ENCODE results near the gene CYP27C1.
"Not testable (repeated sequence)": the region's sequence is repeated elsewhere in the genome, so short reads cannot be mapped to it uniquely, and the experiment has no call there.

CYP27C1 gene, protein sequence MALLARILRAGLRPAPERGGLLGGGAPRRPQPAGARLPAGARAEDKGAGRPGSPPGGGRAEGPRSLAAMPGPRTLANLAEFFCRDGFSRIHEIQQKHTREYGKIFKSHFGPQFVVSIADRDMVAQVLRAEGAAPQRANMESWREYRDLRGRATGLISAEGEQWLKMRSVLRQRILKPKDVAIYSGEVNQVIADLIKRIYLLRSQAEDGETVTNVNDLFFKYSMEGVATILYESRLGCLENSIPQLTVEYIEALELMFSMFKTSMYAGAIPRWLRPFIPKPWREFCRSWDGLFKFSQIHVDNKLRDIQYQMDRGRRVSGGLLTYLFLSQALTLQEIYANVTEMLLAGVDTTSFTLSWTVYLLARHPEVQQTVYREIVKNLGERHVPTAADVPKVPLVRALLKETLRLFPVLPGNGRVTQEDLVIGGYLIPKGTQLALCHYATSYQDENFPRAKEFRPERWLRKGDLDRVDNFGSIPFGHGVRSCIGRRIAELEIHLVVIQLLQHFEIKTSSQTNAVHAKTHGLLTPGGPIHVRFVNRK

DNA sequence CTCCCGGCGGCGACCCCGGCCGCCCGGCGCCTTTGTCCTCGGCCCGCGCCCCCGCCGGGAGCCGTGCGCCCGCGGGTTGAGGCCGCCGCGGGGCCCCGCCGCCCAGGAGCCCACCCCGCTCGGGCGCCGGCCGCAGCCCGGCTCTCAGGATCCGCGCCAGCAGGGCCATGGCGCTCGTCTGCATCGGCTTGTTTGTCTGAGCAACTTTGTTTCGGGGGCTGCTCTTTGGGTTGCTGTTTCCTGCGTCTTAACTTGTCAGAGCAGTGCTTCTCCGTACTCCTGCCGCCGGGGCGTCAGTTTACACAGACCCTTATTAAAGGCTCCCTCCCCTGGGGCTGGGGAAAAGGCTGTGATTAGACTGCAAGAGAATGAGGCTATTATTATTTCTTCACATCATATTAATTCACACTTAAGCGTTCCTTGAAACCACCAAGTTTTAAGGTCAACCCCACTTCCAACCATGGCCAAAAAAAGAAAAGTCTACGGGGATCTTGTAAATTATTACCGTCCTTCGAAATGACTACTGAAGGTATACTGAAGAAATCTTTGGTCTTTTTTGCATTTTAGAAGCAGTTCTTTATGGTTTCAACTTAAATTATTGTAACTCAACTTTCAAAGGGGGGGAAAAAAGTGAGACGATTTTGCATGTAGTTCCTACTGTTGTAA lies at the start of gene CYP27C1:
Gene CYP27C1 (minus strand): TSS at position 198 of the 666 bp plus-strand sequence. CDS start 29 bp downstream, at position 169.
- DNase-seq: peak; percentile 9

DNA sequence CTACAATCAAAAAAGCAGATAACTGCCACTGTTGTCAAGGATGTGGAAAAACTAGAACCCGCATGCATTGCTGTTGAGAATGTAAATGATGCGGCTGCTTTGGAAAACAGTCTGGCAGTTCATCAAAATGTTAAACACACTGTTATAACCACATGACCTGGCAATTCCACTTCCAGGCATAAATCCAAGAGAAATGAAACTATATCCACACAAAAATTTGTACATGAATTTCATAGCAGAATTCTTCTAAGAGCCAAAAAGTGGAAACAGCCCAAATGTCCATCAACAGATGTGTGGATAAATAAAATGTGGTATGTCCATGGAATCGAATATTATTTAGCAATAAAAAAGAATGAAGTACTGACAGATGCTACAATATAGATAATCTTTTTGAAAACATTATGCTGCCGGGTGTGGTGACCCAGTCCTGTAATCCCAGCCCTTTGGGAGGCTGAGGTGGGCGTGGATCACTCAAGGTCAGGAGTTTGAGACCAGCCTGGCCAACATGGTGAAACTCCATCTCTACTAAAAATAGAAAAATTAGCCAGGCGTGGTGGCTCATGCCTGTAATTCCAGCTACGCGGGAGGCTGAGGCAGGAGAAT lies 41.8 kb upstream of the CYP27C1 start:
- DNase-seq: no peak

DNA sequence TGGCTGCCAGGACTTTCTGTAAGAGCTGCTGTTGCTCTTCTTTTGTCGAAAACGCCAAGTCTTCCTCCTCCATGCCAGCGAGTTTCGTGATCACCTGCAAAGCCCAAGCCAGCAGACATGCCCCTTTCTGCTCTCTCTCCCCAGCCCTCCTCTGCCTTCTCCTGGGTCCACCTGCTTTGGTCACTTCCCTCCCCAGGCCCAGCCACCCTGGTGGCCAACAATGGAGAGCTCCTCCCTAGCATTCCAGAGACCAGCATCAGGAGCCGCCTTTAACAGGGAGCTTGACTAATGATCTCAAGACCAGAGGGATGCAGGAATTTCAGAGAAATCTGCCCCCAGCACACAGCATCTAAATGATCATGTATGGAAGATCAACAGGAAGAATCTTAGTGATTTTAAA lies 39.3 kb upstream of the CYP27C1 start:
- DNase-seq: no peak

DNA sequence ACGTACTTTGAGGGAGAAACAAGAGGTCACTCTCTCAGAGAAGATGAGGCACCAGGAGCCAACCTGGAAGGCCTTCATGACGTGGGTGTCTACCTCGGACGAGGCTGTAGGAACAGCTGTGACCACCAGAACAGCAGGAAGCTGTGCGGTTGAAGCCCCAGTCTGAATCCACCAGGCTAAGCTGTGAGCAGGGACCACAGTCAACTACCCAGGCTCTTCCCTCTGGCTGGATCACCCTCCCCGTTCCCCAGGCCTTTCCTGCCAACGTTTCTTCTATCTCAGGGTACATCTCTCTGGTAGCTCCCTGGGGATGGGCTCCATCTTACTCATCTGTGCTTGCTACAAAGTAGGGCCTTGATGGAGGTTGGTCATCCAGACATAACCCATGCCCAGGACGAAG lies 36.8 kb upstream of the CYP27C1 start:
- DNase-seq: no peak

DNA sequence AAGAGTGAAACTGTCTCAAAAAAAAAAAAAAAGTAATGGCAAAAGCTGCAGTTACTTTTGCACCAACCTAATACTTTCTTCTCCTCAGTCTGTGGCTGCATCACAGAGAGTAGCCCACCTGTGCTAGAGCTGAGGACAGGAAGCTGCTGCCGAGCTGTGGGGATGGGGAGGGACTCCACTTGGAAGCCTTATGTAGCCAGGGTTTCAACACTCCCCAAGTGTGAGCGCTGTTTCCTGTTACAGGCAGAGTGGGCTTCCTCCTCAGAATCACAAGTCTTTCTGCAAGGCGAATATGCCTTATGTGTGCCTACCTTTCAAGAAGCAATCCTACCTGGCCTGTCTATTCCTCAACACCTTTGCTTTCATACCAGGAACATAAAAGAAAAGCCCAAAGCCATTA lies 36.3 kb upstream of the CYP27C1 start:
- no peak for DNase-seq

DNA sequence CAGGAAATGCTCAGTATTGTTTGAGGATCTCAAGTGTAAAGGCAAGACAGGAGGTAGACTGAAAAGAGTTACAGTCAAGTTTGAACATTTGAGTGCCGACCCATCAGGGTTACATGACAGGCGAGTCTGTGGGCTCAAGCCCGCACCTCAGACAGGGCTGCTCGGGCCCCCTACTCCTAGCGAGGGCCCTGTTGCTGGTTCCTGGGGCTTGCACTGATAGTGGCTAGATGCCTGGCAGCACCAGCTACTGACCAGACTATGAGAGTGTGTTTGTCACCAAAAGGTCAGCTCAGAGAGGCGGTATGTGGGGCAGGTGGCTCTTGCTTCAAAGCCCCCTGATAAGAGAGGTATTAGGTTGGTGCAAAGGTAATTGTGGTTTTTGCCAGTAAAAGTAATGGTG lies 35.6 kb upstream of the CYP27C1 start:
- no peak for DNase-seq

DNA sequence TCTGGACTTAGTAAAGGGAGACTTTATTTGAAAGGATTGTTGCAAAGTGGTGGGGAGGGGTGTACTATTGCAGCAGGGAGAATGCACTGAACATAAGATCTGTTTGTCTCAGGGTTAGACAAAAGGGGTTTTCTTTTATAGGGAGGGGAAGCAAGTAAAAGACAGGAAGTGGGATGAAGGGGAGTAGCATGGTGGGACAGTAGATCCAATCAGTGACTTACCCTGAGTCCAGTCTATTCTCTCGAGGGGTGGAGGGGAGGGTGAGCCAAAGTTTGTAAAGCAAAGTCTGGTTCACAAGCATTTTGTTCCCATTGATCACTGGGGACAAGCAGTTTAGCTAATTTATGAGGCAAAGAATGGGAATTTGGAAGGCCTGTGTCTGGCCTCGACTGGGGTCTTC lies 35.0 kb upstream of the CYP27C1 start:
- no peak for DNase-seq

DNA sequence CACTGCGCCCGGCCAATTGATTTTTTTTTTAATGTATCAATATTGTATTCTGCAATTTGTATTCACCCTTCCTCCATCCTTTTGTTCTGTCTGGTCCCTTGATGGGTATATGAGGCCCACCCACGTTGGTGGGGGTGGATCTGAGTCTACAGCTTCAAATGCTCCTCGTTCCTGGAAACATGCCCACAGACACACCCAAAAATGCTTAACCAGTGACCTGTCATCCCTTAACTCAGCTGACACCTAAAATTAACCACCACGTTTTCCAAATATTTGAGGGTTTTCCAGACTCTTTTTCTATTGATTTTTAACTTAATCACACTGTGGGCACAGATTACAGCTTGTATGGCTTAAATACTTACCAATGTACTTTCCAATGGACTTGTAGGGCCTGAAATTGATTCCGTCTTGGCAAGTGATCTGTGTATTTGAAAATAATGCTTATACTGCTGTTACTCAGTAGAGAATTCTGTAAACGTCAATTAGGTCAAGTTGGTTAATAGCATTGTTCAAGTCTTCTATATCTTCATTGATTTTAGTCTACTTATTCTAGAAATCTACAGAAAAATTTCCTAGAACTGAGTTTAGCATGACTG lies 34.4 kb upstream of the CYP27C1 start:
- no peak for DNase-seq

DNA sequence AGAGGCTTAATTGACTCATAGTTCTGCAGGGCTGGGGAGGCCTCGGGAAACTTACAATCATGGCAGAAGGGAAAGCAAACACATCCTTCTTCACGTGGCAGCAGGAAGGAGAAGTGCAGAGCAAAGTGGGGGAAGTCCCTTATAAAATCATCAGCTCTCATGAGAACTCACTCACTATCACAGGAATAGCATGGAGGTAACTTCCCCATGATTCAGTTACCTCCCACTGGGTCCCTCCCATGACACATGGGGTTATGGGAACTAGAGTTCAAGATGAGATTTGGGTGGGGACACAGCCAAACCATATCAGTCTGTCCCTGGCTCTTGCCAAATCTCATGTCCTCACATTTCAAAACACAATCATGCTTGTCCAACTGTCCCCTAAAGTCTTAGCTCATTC lies 21.1 kb upstream of the CYP27C1 start:
- not testable (repeated sequence) for DNase-seq

DNA sequence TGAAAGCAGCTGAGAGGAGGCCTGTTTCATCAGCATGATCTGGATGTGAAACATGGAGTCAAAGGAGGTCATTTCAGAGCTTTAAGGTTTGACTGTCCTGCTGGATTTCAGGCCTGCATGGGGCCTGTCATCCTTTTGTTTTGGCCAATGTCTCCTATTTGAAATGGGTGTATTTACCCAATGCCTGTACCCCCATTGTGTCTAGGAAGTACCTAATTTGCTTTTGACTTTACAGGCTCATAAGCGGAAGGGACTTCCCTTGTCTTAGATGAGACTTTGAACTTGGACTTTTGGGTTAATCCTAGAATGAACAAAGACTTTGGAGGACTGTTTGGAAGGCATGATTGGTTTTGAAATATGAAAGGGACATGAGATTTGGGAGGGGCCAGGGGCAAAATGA lies 19.3 kb upstream of the CYP27C1 start:
- no peak for DNase-seq

DNA sequence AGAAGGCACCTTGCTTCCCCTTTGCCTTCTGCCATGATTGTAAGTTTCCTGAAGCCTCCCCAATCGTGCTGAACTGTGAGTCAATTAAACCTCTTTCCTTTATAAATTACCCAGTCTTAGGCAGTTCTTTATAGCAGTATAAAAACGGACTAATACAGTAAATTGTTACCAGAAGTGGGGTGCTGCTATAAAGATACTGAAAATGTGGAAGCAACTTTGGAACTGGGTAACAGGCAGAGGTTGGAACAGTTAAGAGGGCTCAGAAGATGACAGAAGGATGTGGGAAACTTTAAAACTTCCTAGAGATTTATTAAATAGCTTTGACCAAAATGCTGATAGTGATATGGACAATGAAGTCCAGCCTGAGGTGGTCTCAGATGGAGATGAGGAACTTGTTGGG lies 17.7 kb upstream of the CYP27C1 start:
- not testable (repeated sequence) for DNase-seq

DNA sequence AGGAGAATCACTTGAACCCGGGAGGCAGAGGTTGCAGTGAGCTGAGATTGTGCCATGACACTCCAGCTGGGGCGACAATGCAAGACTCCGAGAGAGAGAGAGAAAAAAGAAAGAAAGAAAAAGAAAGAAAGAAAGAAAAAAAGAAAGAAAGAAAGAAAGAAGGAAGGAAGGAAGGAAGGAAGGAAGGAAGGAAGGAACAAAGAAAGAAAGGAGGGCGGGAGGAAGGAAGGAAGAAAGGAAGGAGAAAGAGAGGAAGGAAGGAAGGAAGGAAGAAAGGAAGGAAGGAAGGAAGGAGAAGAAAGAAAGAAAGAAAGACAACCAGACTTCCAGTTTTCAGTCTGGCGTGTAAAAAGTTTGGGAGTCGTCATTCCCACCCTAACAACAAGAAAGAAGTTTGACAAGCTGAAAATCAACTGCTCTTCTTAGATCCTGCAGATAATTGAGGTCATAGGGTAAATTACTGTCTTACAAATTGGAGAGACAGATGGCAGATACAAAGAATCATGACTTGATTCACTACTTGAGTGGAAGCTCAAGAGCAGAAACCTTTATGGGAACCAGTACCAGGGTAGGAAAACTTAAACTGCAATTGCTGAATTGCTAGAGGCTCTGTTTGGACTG lies 15.1 kb upstream of the CYP27C1 start:
- no peak for DNase-seq

DNA sequence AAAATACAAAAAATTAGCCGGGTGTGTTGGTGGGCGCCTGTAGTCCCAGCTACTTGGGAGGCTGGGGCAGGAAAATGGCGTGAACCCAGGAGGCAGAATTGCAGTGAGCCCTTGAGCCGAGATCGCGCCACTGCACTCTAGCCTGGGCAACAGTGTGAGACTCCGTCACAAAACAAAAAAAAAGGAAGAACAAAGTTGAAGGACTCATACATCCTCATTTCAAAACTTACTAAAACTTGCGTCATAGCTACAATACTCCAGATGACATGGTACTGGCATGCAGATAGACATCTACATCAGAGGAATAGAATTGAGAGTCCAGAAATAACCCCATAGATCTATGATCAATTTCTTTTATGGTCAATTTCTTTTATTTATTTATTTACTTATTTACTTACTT lies 13.6 kb upstream of the CYP27C1 start:
- no peak for DNase-seq

DNA sequence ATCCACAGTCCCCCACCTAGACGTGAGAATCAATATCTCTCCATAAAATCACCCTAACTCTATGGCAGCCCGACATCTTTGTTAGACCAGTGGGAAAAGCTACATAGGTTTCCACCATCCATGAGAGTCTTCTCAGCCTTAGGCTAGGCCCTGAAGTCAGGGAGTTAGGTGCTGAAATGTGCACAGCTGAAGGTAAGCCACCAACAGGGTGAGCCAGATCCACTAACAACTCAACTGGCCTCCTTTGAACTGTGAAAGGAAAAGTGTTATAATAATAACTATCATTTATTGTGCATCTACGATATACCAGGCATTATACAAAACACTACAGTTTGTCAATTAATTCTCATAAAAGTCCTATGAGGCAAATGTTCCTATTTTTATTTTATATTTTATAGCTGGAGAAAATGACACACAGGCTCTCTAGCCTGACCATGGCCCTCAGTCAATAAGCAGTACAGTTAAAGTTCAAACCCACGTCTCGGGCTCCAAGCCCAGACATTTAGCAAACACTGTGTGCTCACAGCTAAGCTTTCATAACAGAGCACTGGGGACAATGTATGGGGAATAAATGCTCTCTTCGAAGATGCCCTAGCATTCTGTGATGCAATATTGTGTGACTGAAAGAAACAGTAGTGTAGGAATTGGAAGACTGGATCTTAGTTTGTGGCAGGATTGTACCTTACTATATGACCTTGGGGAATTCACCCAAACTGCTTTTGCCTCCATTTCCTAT lies 11.2 kb upstream of the CYP27C1 start:
- DNase-seq: no peak

DNA sequence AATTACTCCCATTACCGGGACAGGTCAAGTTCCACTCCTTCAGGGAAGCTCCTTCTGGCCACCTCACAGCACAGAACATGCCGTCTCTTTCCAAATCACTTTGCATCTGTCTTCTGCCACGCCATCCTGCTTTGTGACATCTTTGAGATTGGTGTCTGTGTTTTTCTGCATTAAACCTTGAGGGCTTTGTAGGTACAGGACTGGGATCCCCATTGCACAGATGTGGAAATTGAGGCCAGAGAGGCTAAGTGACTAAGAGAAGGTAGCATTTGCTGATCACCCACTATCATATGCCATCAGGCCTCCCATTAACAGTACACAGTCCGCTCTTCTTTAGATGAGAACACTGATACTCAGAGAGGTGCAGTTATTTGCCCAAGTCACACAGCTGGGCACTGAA lies 9.5 kb upstream of the CYP27C1 start:
- DNase-seq: no peak

DNA sequence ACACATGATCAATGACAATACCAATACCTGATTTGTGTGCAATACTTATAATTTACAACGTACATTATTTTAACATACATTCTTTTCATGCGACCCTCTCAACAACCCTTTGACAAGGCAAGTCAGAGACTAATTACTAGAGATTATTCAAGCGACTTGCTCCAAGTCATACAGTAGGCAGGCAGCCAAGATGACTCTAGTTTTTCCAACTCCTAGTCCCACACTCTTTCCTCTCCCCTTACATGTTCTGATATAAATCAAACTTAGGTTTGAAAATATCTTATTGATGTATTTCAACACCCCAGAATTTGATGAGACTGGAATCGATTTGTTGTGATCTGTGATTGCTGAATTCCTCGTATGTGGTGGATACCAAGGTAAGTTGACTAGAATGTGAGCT lies 8.0 kb upstream of the CYP27C1 start:
- DNase-seq: no peak

DNA sequence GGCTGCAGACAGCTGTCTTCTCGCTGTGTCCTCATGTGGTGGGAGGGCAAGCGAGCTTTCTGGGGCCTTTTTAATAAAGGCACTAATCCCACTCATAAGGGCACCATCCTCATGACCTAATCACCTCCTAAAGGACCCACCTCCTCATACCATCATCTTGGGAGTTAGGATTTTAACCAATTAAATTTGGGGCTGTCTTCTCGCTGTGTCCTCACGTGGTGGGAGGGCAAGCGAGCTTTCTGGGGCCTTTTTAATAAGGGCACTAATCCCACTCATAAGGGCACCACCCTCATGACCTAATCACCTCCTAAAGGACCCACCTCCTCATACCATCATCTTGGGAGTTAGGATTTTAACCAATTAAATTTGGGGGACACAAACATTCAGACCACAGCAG lies 7.2 kb upstream of the CYP27C1 start:
- not testable (repeated sequence) for DNase-seq

DNA sequence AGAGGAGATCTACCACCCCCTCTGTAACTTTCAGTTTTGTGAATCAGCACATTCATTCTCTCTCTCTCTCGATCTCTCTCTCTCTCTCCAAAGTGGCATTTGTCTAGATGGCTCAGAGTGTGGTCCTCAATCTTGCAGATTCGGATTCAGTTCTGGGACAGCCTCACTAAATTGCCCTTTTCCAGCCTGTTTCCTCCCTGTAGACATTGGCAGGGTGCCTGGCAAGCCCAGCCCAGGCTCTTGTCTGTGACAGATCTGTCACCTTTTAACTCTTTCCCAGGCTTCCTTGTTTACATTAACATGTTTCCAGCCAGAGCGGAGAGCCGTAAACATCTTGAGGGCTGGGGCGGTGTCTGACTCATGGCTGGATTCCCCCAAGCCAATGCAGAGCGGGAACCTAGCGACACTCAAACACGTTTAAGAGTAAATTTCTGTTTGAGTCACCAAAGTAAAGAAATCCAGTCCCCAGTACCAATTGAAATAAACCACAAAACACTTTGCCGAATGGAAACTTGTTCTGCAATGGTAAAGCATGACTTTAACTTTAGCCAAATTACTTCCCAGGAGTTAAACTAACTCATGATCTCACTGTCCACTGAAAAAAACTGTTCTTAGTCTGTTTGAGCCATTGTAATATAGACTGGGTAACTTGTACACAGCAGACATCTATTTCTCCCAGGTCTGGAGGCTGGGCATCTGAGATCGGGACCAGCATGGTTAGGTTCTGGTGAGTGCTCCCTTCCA lies 6.6 kb upstream of the CYP27C1 start:
- peak; percentile 29 for DNase-seq

DNA sequence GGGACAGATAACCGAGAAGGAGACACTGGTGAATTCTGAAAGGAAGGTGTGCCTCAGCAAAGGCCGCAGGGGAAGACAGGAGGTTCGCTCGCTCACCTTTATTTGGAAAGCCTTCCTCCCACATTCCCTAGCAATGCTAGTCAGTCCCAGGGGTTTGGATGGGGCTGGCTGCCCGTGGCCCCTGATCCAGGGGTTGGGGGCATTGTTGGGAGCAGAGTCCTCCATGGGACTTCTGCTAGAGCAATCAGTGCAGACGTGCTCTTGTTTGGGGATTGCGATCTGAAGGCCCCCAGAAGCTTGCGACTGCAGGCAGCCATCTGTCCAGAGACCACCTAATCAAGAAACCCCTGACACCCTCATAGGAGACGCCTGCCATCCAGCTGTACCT lies 6.0 kb upstream of the CYP27C1 start:
- no peak for DNase-seq

DNA sequence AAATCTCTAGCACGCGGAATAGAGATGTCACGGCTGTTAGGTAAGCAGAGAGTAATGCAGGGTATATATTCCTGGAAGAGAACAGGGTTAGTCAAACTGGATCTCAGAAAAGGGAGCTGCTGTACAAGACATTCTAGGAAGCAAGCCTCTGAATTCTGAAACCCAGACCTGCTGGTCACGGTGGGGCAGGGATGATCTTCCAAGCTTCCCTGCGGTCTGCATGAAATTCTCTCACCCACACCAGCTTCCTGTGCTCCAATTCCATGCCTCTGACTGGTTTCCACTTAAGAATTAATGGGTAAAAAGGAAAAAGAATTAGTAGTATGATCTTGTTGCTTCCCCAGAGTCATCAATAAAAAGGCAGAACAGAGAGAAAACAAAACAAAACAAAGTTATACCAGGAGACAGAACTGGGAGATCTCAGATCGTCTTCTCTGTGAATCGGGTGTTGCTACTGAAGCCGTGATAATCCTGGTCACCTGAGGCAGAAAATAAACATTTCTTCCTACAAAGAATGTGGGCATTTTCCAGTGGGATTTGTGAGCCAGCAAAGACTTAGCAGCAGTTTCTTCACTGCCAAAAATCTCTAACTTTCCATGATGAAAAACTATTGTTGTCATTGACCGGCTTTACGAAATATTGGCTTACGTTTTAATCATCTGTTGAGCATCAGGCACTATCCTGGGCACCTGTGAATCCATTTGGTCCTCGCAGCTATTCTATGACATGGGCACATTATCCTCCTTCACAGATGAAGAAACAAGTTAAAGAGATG lies 5.3 kb upstream of the CYP27C1 start:
- no peak for DNase-seq

DNA sequence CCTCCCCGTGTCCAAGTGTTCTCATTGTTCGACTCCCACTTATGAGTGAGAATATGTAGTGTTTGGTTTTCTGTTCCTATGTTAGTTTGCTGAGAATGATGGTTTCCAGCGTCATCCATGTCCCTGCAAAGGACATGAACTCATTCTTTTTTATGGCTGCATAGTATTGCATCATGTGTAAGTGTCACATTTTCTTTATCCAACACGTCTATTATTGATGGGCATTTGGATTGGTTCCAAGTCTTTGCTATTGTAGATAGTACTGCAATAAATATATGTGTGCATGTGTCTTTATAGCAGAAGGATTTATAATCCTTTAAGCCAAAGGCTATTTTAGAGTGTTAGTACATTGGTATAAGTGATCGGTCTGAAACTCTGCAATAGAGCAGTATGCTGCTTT lies 4.0 kb upstream of the CYP27C1 start:
- not testable (repeated sequence) for DNase-seq

Data from stimulated activated CD4-positive, alpha-beta T cell treated with anti-CD3 and anti-CD28 coated beads, Interleukin-4, amount 100 ng/mL, for 1 hour (primary cell).